ENCODE results near the gene CHGA. TPM values are rescaled to one million over a fixed set of nuclear protein-coding genes. Genes with fewer than 3 reads are reported as not detected.

Gene CHGA
- total RNA-seq, 4 donors from 2014 or later: 0.55 TPM; not detected in 3

- DNase-seq (ENCODE audit: low spot score in 2 of 2): no peak
- TF ChIP-seq POLR2AphosphoS5 (IDR thresholded peaks at IDR 0.05) (no peak), EP300 (IDR thresholded peaks at IDR 0.05) (no peak), POLR2A (IDR thresholded peaks at IDR 0.05) (no peak), CTCF (IDR thresholded peaks at IDR 0.05) (no peak)
- no peaks in the 10 kb centered on the region for H3K9me3 ChIP-seq
- peaks cover 26% of the 10 kb centered on the region for H3K4me1 ChIP-seq
- no peak overlapping the region for H3K4me3 ChIP-seq
- H3K27ac ChIP-seq: no peak overlapping the region
- 30% methylated on average over 3 of the region's 3 CpGs for WGBS
- no peaks in the 10 kb centered on the region for H3K36me3 ChIP-seq
- peaks cover 32% of the 10 kb centered on the region for H3K27me3 ChIP-seq
These were observed 4.0 kb downstream of the CHGA start for GRCh38 chr14:92926931-92927330.

- peaks cover 25% of the 10 kb centered on the region for H3K27me3 ChIP-seq
- peaks cover 26% of the 10 kb centered on the region for H3K4me1 ChIP-seq
- H3K27ac ChIP-seq: no peak overlapping the region
- no peaks in the 10 kb centered on the region for H3K9me3 ChIP-seq
- H3K4me3 ChIP-seq: no peak overlapping the region
- WGBS: 42% methylated on average over 8 of the region's 14 CpGs
- no peak for DNase-seq (ENCODE audit: low spot score in 2 of 2)
- TF ChIP-seq POLR2A (IDR thresholded peaks at IDR 0.05) (no peak), POLR2AphosphoS5 (IDR thresholded peaks at IDR 0.05) (no peak), EP300 (IDR thresholded peaks at IDR 0.05) (no peak)
- H3K36me3 ChIP-seq: no peaks in the 10 kb centered on the region
These were observed 4.7 kb downstream of the CHGA start for GRCh38 chr14:92927349-92928257.

GRCh38 chr14:92928258-92928629, 5.3 kb downstream of the CHGA start:
- Histone ChIP-seq H3K27ac (no peak overlapping the region), H3K9me3 (no peaks in the 10 kb centered on the region), H3K4me3 (no peak overlapping the region), H3K36me3 (no peaks in the 10 kb centered on the region), H3K27me3 (peaks cover 19% of the 10 kb centered on the region), H3K4me1 (peaks cover 21% of the 10 kb centered on the region)
- no peak for DNase-seq (ENCODE audit: low spot score in 2 of 2)
- TF ChIP-seq CTCF (IDR thresholded peaks at IDR 0.05) (no peak), POLR2AphosphoS5 (IDR thresholded peaks at IDR 0.05) (no peak), POLR2A (IDR thresholded peaks at IDR 0.05) (no peak), EP300 (IDR thresholded peaks at IDR 0.05) (no peak)
- 80% methylated on average over 1 of the region's 3 CpGs for WGBS

GRCh38 chr14:92928961-92929688, 6.2 kb downstream of the CHGA start:
- peaks cover 10% of the 10 kb centered on the region for H3K27me3 ChIP-seq
- H3K27ac ChIP-seq: no peak overlapping the region
- H3K4me3 ChIP-seq: no peak overlapping the region
- H3K36me3 ChIP-seq: no peaks in the 10 kb centered on the region
- TF ChIP-seq CTCF (IDR thresholded peaks at IDR 0.05) (no peak), EP300 (IDR thresholded peaks at IDR 0.05) (no peak), POLR2AphosphoS5 (IDR thresholded peaks at IDR 0.05) (no peak), POLR2A (IDR thresholded peaks at IDR 0.05) (no peak)
- WGBS: 78% methylated on average over 6 of the region's 12 CpGs
- no peaks in the 10 kb centered on the region for H3K9me3 ChIP-seq
- DNase-seq (ENCODE audit: low spot score in 2 of 2): no peak
- peaks cover 20% of the 10 kb centered on the region for H3K4me1 ChIP-seq

- no peak overlapping the region for H3K27ac ChIP-seq
- H3K4me1 ChIP-seq: peaks cover 20% of the 10 kb centered on the region
- no peaks in the 10 kb centered on the region for H3K36me3 ChIP-seq
- WGBS: 84% methylated on average over 19 of the region's 20 CpGs
- H3K27me3 ChIP-seq: peaks cover 6% of the 10 kb centered on the region
- TF ChIP-seq POLR2AphosphoS5 (IDR thresholded peaks at IDR 0.05): no peak
- no peak for TF ChIP-seq CTCF (IDR thresholded peaks at IDR 0.05)
- TF ChIP-seq POLR2A (IDR thresholded peaks at IDR 0.05): no peak
- TF ChIP-seq EP300 (IDR thresholded peaks at IDR 0.05): no peak
- no peak for DNase-seq (ENCODE audit: low spot score in 2 of 2)
- no peaks in the 10 kb centered on the region for H3K9me3 ChIP-seq
- H3K4me3 ChIP-seq: no peak overlapping the region
These were observed 7.0 kb downstream of the CHGA start for GRCh38 chr14:92929689-92930608.
